ENCODE measurements around the gene PKDREJ.

The PKDREJ gene

GRCh38 chr22:46230262-46230901 is 32.8 kb downstream of the PKDREJ start:
- DNase-seq, result no peak

DNA sequence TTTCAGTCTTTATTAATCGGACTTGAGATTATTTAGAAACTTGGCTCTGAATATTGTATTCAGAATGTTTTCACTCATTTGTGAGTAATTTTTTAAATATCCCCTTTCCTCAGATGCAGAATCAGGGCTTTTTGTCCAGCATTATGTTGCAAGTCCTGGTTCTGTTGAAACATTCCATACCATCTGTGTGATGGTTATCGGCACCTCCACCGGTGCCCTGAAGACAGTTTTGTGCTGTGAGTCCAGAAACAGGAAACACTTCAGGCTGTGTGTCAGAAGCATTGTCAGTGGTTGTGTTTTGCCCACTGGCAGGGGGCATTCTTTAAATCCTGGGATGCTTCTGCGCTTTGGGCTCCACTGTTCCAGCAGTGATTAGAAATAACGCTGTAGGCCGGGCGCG is 33.4 kb downstream of the PKDREJ start:
- DNase-seq, result no peak

DNA sequence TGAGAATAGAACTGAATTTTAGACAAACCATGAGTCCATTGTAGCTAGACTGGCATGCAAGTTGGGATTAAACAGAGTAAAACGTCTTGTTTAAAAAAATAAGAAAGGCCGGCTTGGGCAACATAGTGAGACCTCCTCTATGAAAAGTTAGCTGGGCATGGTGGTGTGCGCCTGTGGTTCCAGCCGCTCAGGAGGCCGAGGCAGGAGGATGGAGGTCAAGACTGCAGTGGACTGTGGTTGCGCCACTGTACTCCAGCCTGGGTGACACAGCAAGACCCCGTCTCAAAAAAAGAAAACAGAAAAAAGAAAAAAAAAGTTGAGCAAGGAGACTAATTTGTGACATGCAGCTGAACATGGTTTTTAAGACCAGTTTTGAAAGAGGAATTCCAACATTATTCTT is 36.6 kb downstream of the PKDREJ start:
- no peak for DNase-seq

GRCh38 chr22:46225631-46226030 is 37.5 kb downstream of the PKDREJ start:
- DNase-seq, result no peak

- no peak for DNase-seq
These were observed 38.2 kb downstream of the PKDREJ start for GRCh38 chr22:46224898-46225290.

- no peak for DNase-seq
These were observed 38.9 kb downstream of the PKDREJ start for GRCh38 chr22:46224044-46224897.

DNA sequence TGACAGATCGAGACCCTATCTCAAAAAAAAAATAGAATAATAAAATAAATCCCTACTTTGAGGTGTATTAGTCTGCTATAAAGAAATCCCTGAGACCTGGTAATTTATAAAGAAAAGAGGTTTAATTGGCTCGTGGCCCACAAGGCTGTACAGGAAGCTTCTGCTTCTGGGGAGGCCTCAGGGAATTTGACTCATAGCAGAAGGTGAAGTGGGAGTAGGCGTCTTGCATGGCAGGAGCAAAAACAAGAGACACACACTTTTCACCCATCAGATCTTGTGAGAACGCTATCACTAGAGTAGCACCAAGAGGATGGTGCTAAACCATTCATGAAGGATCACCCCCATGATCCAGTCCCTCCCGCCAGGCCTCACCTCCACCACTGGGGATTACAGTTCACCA is 42.2 kb downstream of the PKDREJ start:
- DNase-seq, result no peak

DNA sequence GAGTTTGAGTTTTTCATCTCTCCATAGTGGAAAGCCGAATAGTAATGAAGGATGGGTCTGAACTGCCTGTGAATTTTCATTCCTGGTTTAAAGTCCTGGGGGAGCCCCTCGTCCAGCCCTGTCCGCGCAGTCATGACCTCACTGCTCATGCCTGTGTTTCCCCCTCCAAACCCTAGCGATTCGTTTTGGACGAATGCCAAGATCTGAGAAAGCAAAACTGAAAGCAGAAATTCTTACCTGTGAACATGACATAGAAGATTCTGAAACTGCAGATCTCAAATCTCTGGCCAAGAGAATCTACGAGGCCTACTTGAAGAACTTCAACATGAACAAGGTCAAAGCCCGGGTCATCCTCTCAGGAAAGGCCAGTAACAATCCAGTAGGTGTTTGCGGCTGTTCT is 43.5 kb downstream of the PKDREJ start:
- no peak for DNase-seq

- no peak for DNase-seq
These were observed 48.5 kb downstream of the PKDREJ start for GRCh38 chr22:46214616-46215015.

- no peak for DNase-seq
These were observed 49.0 kb downstream of the PKDREJ start for GRCh38 chr22:46214149-46214548.

GRCh38 chr22:46213052-46213451 is 50.1 kb downstream of the PKDREJ start:
- DNase-seq, result no peak

DNA sequence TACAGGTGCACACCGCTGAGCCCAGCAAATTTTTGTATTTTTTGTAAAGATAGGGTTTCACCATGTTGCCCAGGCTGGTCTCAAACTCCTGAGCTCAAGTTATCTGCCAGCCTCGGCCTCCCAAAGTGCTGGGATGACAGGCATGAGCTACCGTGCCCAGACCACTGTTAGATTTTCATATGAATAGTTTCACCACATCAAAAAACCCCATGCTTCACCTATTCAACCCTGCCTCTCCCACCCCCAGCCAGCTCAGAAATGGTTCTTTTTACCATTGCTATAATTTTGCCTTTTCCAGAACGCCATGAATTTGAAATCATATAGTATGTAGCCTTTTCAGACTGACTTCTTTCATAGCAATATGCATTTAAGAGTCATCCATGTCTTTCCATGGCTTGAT is 50.9 kb downstream of the PKDREJ start:
- no peak for DNase-seq

GRCh38 chr22:46209262-46209661 is 53.9 kb downstream of the PKDREJ start:
- no peak for DNase-seq

All from islet precursor cell (in vitro differentiated cells).